ENCODE results near the gene SLC2A9. TPM values are rescaled to one million over a fixed set of nuclear protein-coding genes. Genes with fewer than 3 reads are reported as not detected.

Gene SLC2A9
- total and polyA plus RNA-seq, 8 donors = 1.2 to 5.7 (median 2.4) TPM

GRCh38 chr4:9936129-9936644 is 85.1 kb downstream of the SLC2A9 start:
- FAIRE-seq (no peak), DNase-seq (no peak), ATAC-seq (no peak)
- Histone ChIP-seq H3K9me3 (no peaks in the 10 kb centered on the region), H3K27ac (no peak overlapping the region), H3K27me3 (no peaks in the 10 kb centered on the region), H3K4me1 (no peaks in the 10 kb centered on the region), H3K36me3 (no peaks in the 10 kb centered on the region), H3K4me3 (no peak overlapping the region)
- intact Hi-C loops (cut with DNase I) = no loop called here
- TF ChIP-seq CTCF (IDR thresholded peaks at IDR 0.05) = no peak
- WGBS, 2 donors = 68 to 73% methylated on average over 5 of the region's 5 CpGs

- DNase-seq = no peak
- ATAC-seq = no peak
- intact Hi-C loops (cut with DNase I) = no loop called here
- Histone ChIP-seq H3K27me3 (no peaks in the 10 kb centered on the region), H3K27ac (no peak overlapping the region), H3K4me3 (no peak overlapping the region), H3K9me3 (no peaks in the 10 kb centered on the region), H3K36me3 (no peaks in the 10 kb centered on the region), H3K4me1 (no peaks in the 10 kb centered on the region)
- WGBS, 2 donors = 86 to 100% methylated on average over 1 of the region's 1 CpG
- FAIRE-seq = no peak
- no peak for TF ChIP-seq CTCF (IDR thresholded peaks at IDR 0.05)
Measured at GRCh38 chr4:9933956-9934355, 87.3 kb downstream of the SLC2A9 start.

- Histone ChIP-seq H3K36me3 (no peaks in the 10 kb centered on the region), H3K4me1 (no peaks in the 10 kb centered on the region), H3K9me3 (no peaks in the 10 kb centered on the region), H3K27ac (no peak overlapping the region), H3K4me3 (no peak overlapping the region), H3K27me3 (no peaks in the 10 kb centered on the region)
- no peak for FAIRE-seq
- 61 to 66% methylated on average over 4 of the region's 4 CpGs for WGBS, 2 donors
- ATAC-seq = no peak
- no peak for TF ChIP-seq CTCF (IDR thresholded peaks at IDR 0.05)
- DNase-seq = no peak
- intact Hi-C loops (cut with DNase I) = no loop called here
Measured at GRCh38 chr4:9933184-9933583, 88.1 kb downstream of the SLC2A9 start.

GRCh38 chr4:9932771-9933170 is 88.5 kb downstream of the SLC2A9 start:
- Histone ChIP-seq H3K9me3 (no peaks in the 10 kb centered on the region), H3K27ac (no peak overlapping the region), H3K36me3 (no peaks in the 10 kb centered on the region), H3K4me3 (no peak overlapping the region), H3K27me3 (no peaks in the 10 kb centered on the region), H3K4me1 (no peaks in the 10 kb centered on the region)
- TF ChIP-seq CTCF (IDR thresholded peaks at IDR 0.05) = no peak
- intact Hi-C loops (cut with DNase I) = no loop called here
- DNase-seq (no peak), ATAC-seq (no peak), FAIRE-seq (no peak)
- WGBS, 2 donors = 59 to 77% methylated on average over 4 of the region's 4 CpGs

GRCh38 chr4:9931146-9931545 is 90.2 kb downstream of the SLC2A9 start:
- WGBS, 2 donors = 76 to 95% methylated on average over 1 of the region's 1 CpG
- FAIRE-seq (no peak), DNase-seq (no peak), ATAC-seq (no peak)
- Histone ChIP-seq H3K27me3 (no peaks in the 10 kb centered on the region), H3K4me3 (no peak overlapping the region), H3K27ac (no peak overlapping the region), H3K4me1 (no peaks in the 10 kb centered on the region), H3K36me3 (no peaks in the 10 kb centered on the region), H3K9me3 (no peaks in the 10 kb centered on the region)
- intact Hi-C loops (cut with DNase I) = no loop called here
- TF ChIP-seq CTCF (IDR thresholded peaks at IDR 0.05) = no peak

Measured in pancreas (tissue), 10 donors.